GM10266 (cell line): Measurements from ENCODE around the gene PAAF1.

ENCODE experiments used
- DNase-seq: peaks from one replicate; pipeline ENCODE4 v3.0.0; 2012; ENCODE audit errors: extremely low spot score
- CTCF ChIP-seq: IDR thresholded peaks from 2 replicates; pipeline ENCODE4 v1.5.1; 2012; ENCODE audit warnings: mild to moderate bottlenecking, low read depth; ENCODE audit not compliant: control insufficient read depth, insufficient read depth; ENCODE audit errors: missing control alignments

Gene PAAF1

GRCh38 chr11:73951797-73952196 lies 75.0 kb downstream of the PAAF1 start:
- TF ChIP-seq CTCF: no peak
- no peak for DNase-seq

GRCh38 chr11:73956876-73957653 lies 80.3 kb downstream of the PAAF1 start:
- no peak for TF ChIP-seq CTCF
- DNase-seq: no peak

DNA sequence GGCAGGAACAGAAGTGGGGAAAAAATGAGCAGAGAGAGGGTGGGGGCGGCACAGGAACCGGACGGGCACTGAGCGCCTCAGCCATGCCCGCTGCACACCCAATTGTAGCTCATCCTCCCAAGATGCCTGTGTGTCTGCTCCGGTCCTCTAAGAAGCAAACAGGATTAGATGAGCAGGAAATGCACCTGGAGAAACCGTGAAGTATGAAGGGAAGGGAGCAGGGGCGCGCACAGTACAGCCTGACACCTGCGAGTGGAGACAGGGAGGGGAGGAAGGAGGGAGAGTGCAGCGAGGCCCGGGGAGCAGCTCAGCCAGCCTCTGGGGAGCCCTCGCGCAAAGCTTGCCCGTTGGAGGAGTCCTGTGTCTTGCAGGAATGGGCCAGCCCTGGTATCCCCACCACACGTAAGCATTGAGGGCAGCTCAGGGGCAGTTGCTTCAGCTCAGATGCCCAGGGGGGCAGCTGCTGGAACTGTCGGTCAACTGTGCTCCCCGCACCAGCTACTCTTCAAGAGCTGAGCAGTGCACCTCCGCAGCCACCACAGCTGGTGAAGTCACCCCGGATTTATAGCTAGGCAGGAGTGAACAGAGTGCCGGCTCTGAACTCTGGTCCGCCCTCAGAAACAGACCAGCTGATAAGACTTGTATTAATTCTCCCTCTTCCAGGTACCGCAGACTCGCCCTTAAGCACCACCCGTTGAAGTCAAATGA lies 81.0 kb downstream of the PAAF1 start:
- DNase-seq: no peak
- no peak for TF ChIP-seq CTCF

- no peak for TF ChIP-seq CTCF
- DNase-seq: no peak
Measured at GRCh38 chr11:73958521-73959141, 81.8 kb downstream of the PAAF1 start.

- no peak for DNase-seq
- no peak for TF ChIP-seq CTCF
Measured at GRCh38 chr11:73961321-73961720, 84.5 kb downstream of the PAAF1 start.

DNA sequence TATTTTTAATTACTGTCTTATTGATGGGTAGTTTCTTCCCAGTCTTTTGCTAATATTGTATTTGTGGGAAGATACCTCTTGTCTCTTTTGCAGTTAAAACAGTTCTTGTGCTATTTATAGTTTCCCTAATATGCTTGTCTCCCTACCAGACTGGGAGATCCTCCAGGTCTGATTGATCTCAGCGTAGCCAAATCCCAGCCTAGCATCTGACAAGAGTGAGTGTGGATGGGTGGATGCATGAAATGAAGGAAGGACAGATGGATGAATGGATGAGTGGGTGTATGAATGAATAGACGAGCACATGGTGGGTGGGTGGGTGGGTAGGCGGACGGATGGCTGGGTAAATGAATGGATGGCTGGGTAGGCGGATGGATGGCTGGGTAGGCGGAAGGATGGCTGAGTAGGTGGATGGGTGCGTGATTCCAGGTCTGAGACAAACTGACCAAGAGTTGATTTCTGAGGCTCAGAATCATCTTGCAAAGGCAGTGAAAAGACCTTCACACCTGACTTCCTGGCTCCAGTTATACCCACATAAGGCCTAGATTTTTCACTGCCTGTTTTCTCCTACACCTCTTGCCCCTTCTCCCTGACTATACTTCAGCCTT lies 85.4 kb downstream of the PAAF1 start:
- no peak for TF ChIP-seq CTCF
- DNase-seq: no peak
